K562 (cell line): ENCODE results near the gene GATM. TPM values are rescaled to one million over a fixed set of nuclear protein-coding genes. Genes with fewer than 3 reads are reported as not detected.

Experiments
- ATAC-seq: fragments of 200-7000 bp; cut with Tn5 transposase; 3 replicates; pipeline ENCODE4 v1.9.1; 2020; ENCODE audit warnings: moderate library complexity
- BruUV-seq: library from RNA; stranded (reverse); fragments of 400-500 nt; replicated peaks from 2 replicates; lab custom pipeline; 2021; lab: Mats Ljungman, UMichigan
- CTCF ChIA-PET: fragments of 300-600 bp; formaldehyde crosslinking; extraction: SDS; loops from one replicate; lab custom pipeline; 2021; ENCODE audit warnings: low intra/inter-chr PET ratio; lab: Yijun Ruan, JAX
- POLR2A ChIA-PET: fragments of 300-600, 350-650 bp; sonication (Branson Sonifier 250); formaldehyde crosslinking; extraction: SDS; loops from one replicate; lab custom pipeline; 2021; ENCODE audit warnings: antibody characterized with exemption, inconsistent platforms; lab: Yijun Ruan, JAX
- DNase-seq, 4 experiments: peaks; one replicate each; pipeline versions ENCODE4 v3.0.0 to v3.0.0-alpha.2; 2011 to 2018; ENCODE audit warnings: low spot score in 3 of 4, mixed read lengths in 3 of 4; ENCODE audit errors: extremely low read depth in 1 of 4
- FAIRE-seq: peaks from 2 replicates; lab custom pipeline; 2011; peaks lifted over from hg19 to GRCh38; lab: Jason Lieb, UNC
- H2AFZ ChIP-seq: 2 replicates; pipeline ENCODE4 v1.6.0; 2011; ENCODE audit warnings: low read depth, low read length, control low read depth, inconsistent platforms
- H3K27ac ChIP-seq: fragments of 200-600 bp; 3 replicates; pipeline ENCODE4 v1.8.0; 2011; ENCODE audit warnings: low read depth, mild to moderate bottlenecking, control low read depth, inconsistent platforms, low read length, moderate library complexity, mixed read lengths; ENCODE audit errors: extremely low read depth
- H3K27me3 ChIP-seq, 2 experiments: fragments of 300-600 bp in 1 of 2; 2 replicates in 1 of 2; 3 replicates in 1 of 2; pipeline versions ENCODE4 v1.6.0 to v1.8.0; 2011; ENCODE audit warnings: inconsistent platforms in 2 of 2, low read length in 2 of 2, mild to moderate bottlenecking in 1 of 2, mixed read lengths in 1 of 2, moderate library complexity in 1 of 2; ENCODE audit not compliant: control insufficient read depth in 2 of 2, insufficient read depth in 2 of 2
- H3K36me3 ChIP-seq: fragments of 300-600 bp; 3 replicates; pipeline ENCODE4 v1.8.0; 2011; ENCODE audit warnings: mild to moderate bottlenecking, low read length, inconsistent platforms; ENCODE audit not compliant: control insufficient read depth, insufficient read depth
- H3K4me1 ChIP-seq, 2 experiments: fragments of 200-600 bp in 1 of 2; replicated peaks in 1 of 2; 2 replicates in 1 of 2; 3 replicates in 1 of 2; pipeline versions ENCODE4 v1.5.1 to v1.8.0; 2011; ENCODE audit warnings: inconsistent platforms in 2 of 2, low read length in 2 of 2, mild to moderate bottlenecking in 1 of 2, mixed read lengths in 1 of 2, moderate library complexity in 1 of 2; ENCODE audit not compliant: control insufficient read depth in 2 of 2, insufficient read depth in 2 of 2
- H3K4me2 ChIP-seq: 2 replicates; pipeline ENCODE4 v1.6.1; 2011; ENCODE audit warnings: low read length, control low read depth, inconsistent platforms, mixed read lengths; ENCODE audit not compliant: insufficient read depth
- H3K4me3 ChIP-seq: fragments of 200-600 bp; sonication (generic), shearing (Covaris generic); 2 replicates; pipeline ENCODE4 v1.5.1; 2016; ENCODE audit warnings: control low read depth, inconsistent platforms
- H3K79me2 ChIP-seq: fragments of 200-600 bp; 3 replicates; pipeline ENCODE4 v1.8.0; 2011; ENCODE audit warnings: low read length, inconsistent platforms; ENCODE audit not compliant: control insufficient read depth, insufficient read depth
- H3K9ac ChIP-seq, 2 experiments: 2 replicates each; pipeline versions ENCODE4 v1.6.0 to v1.6.1; 2011; ENCODE audit warnings: low read depth in 2 of 2, low read length in 2 of 2, control low read depth in 1 of 2, inconsistent platforms in 1 of 2, mild to moderate bottlenecking in 1 of 2, mixed read lengths in 1 of 2; ENCODE audit not compliant: insufficient read depth in 1 of 2
- H3K9me1 ChIP-seq: one replicate; pipeline ENCODE4 v1.6.0; 2011; ENCODE audit warnings: inconsistent platforms, mild to moderate bottlenecking, low read length, moderate library complexity; ENCODE audit not compliant: control insufficient read depth, insufficient read depth
- H3K9me3 ChIP-seq: replicated peaks from 2 replicates; pipeline ENCODE4 v1.5.1; 2011; ENCODE audit warnings: low read depth, low read length, inconsistent platforms; ENCODE audit not compliant: control insufficient read depth, insufficient read depth
- H4K20me1 ChIP-seq: replicated peaks from 2 replicates; pipeline ENCODE4 v1.6.1; 2011; ENCODE audit warnings: low read length, inconsistent platforms, mixed read lengths; ENCODE audit not compliant: control insufficient read depth, insufficient read depth
- DMBX1 ChIP-seq: fragments of 250-450 bp; sonication (Bioruptor Pico); IDR thresholded peaks from 2 replicates; pipeline ENCODE4 v1.8.0; 2022; ENCODE audit warnings: inconsistent platforms, mild to moderate bottlenecking, moderate library complexity, borderline replicate concordance
- ETV5 ChIP-seq: sonication (generic); formaldehyde crosslinking; IDR thresholded peaks from 2 replicates; pipeline ENCODE4 v1.4.0; 2020; ENCODE audit warnings: low read depth, mild to moderate bottlenecking, missing genetic modification reagents
- FOSL1 ChIP-seq: fragments of 200-800 bp; sonication (Bioruptor generic); conservative IDR thresholded peaks from 2 replicates; pipeline ENCODE4 v1.6.1; 2016; ENCODE audit warnings: missing genetic modification characterization, missing compliant biosample characterization
- JUND ChIP-seq, 2 experiments: IDR thresholded peaks; 2 replicates in 1 of 2; 3 replicates in 1 of 2; pipeline ENCODE4 v1.6.1; 2011; ENCODE audit warnings: borderline replicate concordance in 2 of 2, low read depth in 2 of 2, low read length in 2 of 2, improper control_type of control experiment in 1 of 2, missing biosample characterization in 1 of 2, missing genetic modification characterization in 1 of 2, missing genetic modification reagents in 1 of 2
- MTA1 ChIP-seq: fragments of 450-650 bp; IDR thresholded peaks from 2 replicates; pipeline ENCODE4 v1.6.1; 2017; ENCODE audit warnings: borderline replicate concordance
- PRDM10 ChIP-seq: fragments of 450-650 bp; IDR thresholded peaks from 2 replicates; pipeline ENCODE4 v1.6.1; 2018; ENCODE audit not compliant: partially characterized antibody
- PURB ChIP-seq: sonication (generic); formaldehyde crosslinking; IDR thresholded peaks from 2 replicates; pipeline ENCODE4 v1.9.0; 2021; ENCODE audit warnings: low read depth, mild to moderate bottlenecking, missing genetic modification reagents
- SMAD4 ChIP-seq: fragments of 250-450 bp; sonication (Bioruptor Pico); conservative IDR thresholded peaks from 2 replicates; pipeline ENCODE4 v1.8.0; 2021; ENCODE audit warnings: inconsistent platforms, mild to moderate bottlenecking, moderate library complexity
- SMARCB1 ChIP-seq: IDR thresholded peaks from 2 replicates; pipeline ENCODE4 v1.6.1; 2011; ENCODE audit warnings: improper control_type of control experiment, low read depth; ENCODE audit not compliant: insufficient read length
- SNAPC5 ChIP-seq: fragments of 250-450 bp; sonication (Bioruptor Pico); IDR thresholded peaks from 2 replicates; pipeline ENCODE4 v1.8.0; 2021; ENCODE audit warnings: moderate library complexity, mild to moderate bottlenecking, inconsistent platforms
- SRSF1 ChIP-seq: fragments of 200-400 bp; formaldehyde crosslinking; IDR thresholded peaks from 2 replicates; pipeline ENCODE4 v1.6.1; 2017; ENCODE audit warnings: mild to moderate bottlenecking, low read depth, low read length, moderate library complexity
- TEAD2 ChIP-seq: fragments of 450-650 bp; IDR thresholded peaks from 2 replicates; pipeline ENCODE4 v1.6.1; 2016; ENCODE audit warnings: missing genetic modification characterization, control low read depth, missing compliant biosample characterization
- USF1 ChIP-seq: sonication (generic); formaldehyde crosslinking; IDR thresholded peaks from 2 replicates; pipeline ENCODE4 v1.9.0; 2022; ENCODE audit warnings: mild to moderate bottlenecking, missing genetic modification reagents
- in situ Hi-C: fragments of 300-500 bp; cut with MboI; formaldehyde crosslinking; loops from 4 replicates; pipeline ENCODE4 v1.15.0; 2018; ENCODE audit warnings: inconsistent platforms, mixed read lengths
- intact Hi-C: fragments of 100-400 bp; cut with micrococcal nuclease; formaldehyde crosslinking; loops from 2 replicates; pipeline ENCODE4 v1.14.2; 2022
- polyA plus RNA-seq, 8 experiments: library from polyadenylated mRNA; depleted of rRNA in 4 of 8; stranded (reverse) in 5 of 8; unstranded in 3 of 8; fragments of >200 nt; fragmentation: Nextera tagmentation in 2 of 8; fragmentation: Illumina TruSeq in 1 of 8; extraction: Ambion mirVana in 2 of 8; extraction: Trizol in 1 of 8; gene quantifications; 2 replicates each; pipeline versions ENCODE4 v1.2.1 to v1.2.3, GENCODE V29; 2011 to 2014; ENCODE audit warnings: inconsistent platforms in 1 of 8, missing spikeins in 1 of 8
- total RNA-seq, 7 experiments: library from RNA; depleted of rRNA in 6 of 7; stranded (reverse); fragments of >200 nt in 6 of 7; fragmentation: Illumina TruSeq in 2 of 7; extraction: Trizol in 2 of 7; gene quantifications; 2 replicates each; pipeline versions ENCODE4 v1.2.1 to v1.2.3, GENCODE V29; 2011 to 2021; ENCODE audit warnings: low replicate concordance in 1 of 7
- TF ChIP-seq, protein P1 (sequence below): fragments of 450-650 bp; formaldehyde crosslinking; IDR thresholded peaks from 2 replicates; pipeline ENCODE4 v1.4.0; 2020; ENCODE audit warnings: mild to moderate bottlenecking, mixed read lengths

Gene GATM
- total and polyA plus RNA-seq, 9 of the 15 experiments (the other 6 are each of a cell fraction or from before 2014, with no cell fraction given) = 0.11 to 1.1 (median 0.65) TPM

DNA sequence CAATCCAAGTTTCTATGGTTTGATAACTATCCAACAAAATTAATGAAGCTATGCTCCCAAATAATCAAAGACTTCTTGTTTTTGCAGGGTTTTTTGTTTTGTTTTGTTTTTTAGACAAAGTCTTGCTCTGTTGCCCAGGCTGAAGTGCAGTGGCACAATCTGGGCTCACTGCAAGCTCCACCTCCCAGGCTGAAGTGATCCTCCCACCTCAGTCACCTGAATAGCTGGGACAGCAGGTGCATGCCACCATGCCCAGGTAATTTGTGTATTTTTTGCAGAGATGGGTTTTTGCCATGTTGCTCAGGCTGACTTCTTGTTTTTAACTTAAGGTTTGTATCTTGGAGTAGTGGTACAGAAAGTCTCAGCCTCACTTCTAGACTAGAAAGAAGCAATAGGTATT, 11.0 kb upstream of the GATM start:
- no peaks in the 10 kb centered on the region for H3K4me1 ChIP-seq
- H3K79me2 ChIP-seq = no peaks in the 10 kb centered on the region
- ChIA-PET POLR2A (no interaction called here), CTCF (no interaction called here)
- peaks cover 2 to 10% of the 10 kb centered on the region in 2 experiments; a peak in 3 of 5 replicates for H3K27me3 ChIP-seq
- no peak overlapping the region for H3K4me3 ChIP-seq
- BruUV-seq = no TSS peak
- no peaks in the 10 kb centered on the region for H4K20me1 ChIP-seq
- intact Hi-C loops (no loop called here), in situ Hi-C loops (no loop called here)
- TF ChIP-seq SMARCB1 (no peak), FOSL1 (tag) (no peak), SNAPC5 (no peak), DMBX1 (CRISPR knock-in tag) (no peak), TEAD2 (tag) (no peak), PRDM10 (no peak), JUND (IDR thresholded peaks at IDR 0.05; ENCODE audit: borderline replicate concordance, low read depth, low read length) (no peak), JUND (tag; IDR thresholded peaks at IDR 0.05; ENCODE audit: borderline replicate concordance, low read depth, low read length) (no peak), PURB (no peak), ETV5 (CRISPR knock-in tag) (no peak), USF1 (no peak), SMAD4 (CRISPR knock-in tag) (no peak), SRSF1 (no peak), MTA1 (no peak)
- TF ChIP-seq, protein P1, sequence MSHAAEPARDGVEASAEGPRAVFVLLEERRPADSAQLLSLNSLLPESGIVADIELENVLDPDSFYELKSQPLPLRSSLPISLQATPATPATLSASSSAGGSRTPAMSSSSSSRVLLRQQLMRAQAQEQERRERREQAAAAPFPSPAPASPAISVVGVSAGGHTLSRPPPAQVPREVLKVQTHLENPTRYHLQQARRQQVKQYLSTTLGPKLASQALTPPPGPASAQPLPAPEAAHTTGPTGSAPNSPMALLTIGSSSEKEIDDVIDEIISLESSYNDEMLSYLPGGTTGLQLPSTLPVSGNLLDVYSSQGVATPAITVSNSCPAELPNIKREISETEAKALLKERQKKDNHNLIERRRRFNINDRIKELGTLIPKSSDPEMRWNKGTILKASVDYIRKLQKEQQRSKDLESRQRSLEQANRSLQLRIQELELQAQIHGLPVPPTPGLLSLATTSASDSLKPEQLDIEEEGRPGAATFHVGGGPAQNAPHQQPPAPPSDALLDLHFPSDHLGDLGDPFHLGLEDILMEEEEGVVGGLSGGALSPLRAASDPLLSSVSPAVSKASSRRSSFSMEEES (CRISPR knock-in tag) = no peak
- H3K9ac ChIP-seq = no peak overlapping the region
- DNase-seq (no peak), FAIRE-seq (no peak), ATAC-seq (no peak)
- H3K9me1 ChIP-seq = no peaks in the 10 kb centered on the region
- no peak overlapping the region for H3K27ac ChIP-seq
- no peaks in the 10 kb centered on the region for H3K9me3 ChIP-seq
- H2AFZ ChIP-seq = no peak overlapping the region
- H3K36me3 ChIP-seq = no peaks in the 10 kb centered on the region
- H3K4me2 ChIP-seq = no peak overlapping the region
